HG02642 (cell line): ENCODE measurements around the gene NTN3.

Source experiments
- ATAC-seq: cut with Tn5 transposase; IDR thresholded peaks from one replicate; pipeline ENCODE4 v1.9.1; 2021; ENCODE audit warnings: mild to moderate bottlenecking; ENCODE audit not compliant: unreplicated experiment, poor library complexity

Gene NTN3

DNA sequence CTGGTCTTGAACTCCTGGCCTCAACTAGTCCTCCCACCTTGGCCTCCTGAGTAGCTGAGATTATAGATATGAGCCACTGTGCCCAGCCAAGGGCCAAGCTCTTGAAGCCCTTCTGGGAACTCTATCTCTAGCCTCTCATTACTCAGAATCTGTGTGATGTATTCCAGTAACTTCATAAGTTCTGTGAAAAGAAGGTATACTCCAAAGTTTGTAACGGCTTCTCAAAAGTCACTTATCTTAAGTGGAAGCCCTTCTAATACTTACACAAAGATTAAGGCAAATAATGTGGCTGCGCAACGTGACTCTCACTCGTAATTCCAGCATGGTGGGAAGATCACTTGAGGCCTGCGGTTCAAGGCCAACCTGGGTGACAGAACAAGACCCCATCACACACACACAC lies 23.5 kb downstream of the NTN3 start:
- ATAC-seq = no peak

DNA sequence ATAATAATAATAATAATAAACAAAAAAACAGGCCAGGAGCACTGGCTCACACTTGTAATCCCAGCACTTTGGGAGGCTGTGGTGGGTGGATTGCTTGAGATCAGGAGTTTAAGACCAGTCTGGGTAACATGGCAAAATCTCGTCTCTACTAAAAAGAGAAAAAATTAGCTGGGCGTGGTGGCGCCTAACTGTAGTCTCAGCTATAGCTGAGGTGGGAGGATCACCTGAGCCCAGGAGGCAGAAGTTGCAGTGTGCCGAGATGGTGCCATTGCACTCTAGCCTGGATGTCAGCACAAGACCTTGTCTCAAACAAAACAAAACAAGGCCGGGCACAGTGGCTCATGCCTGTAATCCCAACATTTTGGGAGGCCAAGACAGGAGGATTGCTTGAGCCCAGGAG lies 23.9 kb downstream of the NTN3 start:
- no peak for ATAC-seq

DNA sequence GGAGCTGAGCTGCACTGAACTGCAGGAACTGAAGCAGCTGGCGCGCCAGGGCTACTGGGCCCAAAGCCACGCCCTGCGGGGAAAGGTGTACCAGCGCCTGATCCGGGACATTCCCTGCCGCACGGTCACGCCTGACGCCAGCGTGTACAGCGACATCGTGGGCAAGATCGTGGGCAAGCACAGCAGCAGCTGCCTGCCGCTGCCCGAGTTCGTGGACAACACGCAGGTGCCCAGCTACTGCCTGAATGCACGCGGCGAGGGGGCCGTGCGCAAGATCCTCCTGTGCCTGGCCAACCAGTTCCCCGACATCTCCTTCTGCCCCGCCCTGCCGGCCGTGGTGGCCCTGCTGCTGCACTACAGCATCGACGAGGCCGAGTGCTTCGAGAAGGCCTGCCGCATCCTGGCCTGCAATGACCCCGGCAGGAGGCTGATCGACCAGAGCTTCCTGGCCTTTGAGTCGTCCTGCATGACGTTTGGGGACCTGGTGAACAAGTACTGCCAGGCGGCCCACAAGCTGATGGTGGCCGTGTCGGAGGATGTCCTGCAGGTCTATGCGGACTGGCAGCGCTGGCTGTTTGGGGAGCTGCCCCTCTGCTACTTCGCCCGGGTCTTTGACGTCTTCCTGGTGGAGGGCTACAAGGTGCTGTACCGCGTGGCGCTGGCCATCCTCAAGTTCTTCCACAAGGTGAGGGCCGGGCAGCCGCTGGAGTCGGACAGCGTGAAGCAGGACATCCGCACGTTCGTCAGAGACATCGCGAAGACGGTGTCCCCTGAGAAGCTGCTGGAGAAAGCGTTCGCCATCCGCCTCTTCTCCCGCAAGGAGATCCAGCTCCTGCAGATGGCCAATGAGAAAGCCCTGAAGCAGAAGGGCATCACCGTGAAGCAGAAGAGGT lies 25.4 kb downstream of the NTN3 start:
- ATAC-seq = no peak

DNA sequence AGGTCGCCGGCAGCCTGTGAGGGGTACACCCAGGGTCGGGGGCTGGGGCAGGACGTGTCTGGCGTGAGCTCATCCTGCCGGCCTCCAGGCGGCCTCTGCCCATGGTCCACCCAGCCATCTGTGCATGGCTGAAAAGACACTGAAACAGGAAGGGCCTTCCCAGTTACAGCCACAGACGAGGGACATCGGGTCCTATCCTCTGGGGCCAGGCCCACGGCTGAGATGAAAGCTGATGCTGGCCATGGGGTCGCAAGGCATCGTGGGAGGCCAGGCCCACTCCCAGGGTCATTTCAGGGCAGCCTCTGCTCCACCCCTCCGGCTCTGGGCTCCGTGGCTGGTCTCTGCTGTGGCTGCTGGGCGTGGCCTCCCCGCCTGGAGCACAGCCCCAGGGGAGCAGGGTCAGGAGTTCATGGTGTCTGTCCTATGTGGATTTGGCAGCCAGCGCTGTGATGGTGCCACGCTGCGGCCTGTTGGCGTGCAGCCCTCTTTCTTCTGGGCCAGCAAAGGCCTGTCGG lies 26.1 kb downstream of the NTN3 start:
- ATAC-seq = no peak

DNA sequence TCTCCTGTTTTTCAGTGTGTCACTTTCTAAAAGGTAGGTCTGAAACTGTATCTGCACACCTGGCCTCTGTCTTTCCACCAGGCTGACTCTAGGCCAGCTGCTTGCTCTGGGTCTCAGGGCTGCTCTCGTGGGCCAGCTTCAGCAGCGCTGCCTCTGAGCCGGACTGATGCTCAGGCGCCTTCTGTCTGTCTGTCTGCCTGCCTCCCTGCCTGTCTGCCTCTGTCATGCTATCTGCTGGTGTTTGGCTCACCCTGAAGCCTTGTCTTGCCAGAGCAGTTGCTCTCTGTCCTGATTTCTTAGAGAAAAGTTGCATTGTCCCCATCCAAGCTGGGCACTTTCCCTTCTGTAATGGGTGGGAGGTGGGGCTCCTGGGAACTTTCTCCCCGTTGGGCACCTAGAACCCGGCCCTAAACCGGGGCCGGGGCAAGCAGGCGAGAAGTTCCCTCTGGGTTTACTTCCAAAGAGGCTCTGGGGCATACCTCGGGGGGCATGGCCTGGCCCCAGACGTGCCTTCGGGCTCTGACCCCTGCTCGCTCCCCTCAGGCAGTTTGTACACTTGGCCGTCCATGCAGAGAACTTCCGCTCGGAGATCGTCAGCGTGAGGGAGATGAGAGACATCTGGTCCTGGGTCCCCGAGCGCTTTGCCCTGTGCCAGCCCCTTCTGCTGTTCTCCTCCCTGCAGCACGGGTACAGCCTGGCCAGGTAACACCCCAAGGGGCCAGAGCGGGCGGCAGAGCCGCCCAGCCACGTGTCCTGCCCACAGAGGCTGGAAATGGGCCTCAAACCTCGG lies 26.8 kb downstream of the NTN3 start:
- ATAC-seq = no peak

DNA sequence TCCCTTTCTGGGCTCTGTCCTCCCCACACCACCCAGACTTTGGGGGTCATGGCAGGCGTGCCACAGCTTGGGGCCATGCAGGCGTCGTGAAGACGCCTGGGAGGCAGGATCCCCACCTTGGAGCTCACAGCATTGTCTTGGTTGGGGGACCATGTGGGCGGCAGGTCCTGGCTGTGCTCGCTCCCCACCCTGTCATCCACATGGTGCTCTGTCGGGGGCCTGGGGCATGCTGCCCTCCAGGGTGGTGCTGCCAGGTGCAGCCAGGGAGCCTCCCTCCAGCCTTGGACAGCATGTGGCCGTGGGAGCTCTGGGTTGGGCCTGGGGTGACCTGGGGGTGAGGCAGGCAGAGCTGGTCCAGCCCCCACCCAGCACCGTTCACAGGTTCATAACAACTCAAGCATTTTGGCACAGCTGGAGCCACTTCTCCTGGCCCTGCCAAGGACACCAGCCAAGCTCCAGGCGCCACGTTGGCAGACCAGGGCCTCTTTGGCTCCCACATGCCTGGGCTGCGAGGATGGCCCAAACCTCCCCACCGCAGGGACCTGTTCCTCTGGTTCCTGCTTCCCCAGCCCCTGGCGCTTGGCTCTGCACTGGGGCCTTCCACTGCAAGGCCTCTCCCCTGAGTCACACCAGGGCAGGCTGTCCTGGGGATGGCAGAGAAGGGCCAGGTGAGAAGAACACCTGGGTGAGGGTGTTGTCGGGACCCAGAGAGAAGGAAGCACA lies 27.6 kb downstream of the NTN3 start:
- ATAC-seq = no peak

DNA sequence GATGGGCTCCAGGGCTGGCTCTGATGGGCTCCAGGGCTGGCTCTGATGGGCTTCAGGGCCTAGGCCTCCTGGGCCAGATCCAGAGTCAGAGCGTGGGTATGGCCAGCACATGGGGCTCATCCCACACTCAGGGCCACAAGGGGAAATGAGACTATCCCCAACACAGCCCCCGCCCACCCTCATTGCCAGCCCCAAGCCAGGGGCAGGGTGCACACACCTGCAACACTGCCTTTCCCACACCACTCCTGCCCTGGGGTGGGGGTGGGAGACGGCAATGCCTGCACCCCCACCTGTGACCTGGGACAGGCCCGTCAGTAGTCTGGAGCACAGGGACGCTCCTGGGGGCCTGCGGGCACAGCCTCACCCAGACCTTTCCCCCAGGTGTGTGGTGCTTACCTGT lies 28.4 kb downstream of the NTN3 start:
- ATAC-seq = no peak

DNA sequence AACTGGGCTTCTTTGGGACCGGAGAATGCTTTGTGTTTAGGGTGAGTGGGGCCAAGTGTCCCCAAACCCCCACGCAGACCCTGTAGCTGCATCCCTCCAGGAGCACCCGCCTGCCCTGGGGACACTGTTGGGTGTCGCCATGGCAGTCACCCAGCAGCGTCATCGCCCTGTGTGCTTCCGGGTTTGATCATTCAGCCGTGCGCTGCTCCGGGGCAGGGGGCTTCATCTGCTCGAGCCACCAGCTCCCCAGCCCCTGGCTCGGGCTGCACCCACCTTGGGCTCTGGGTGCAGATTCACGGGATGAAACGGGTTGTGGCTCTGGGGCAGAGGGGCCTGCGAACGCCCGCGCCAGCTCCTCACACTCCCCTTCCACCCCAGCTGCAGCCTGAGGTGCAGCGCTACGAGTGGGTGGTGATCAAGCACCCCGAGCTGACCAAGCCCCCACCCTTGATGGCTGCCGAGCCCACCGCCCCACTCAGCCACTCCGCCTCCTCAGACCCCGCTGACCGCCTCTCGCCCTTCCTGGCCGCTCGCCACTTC lies 28.9 kb downstream of the NTN3 start:
- ATAC-seq = no peak

DNA sequence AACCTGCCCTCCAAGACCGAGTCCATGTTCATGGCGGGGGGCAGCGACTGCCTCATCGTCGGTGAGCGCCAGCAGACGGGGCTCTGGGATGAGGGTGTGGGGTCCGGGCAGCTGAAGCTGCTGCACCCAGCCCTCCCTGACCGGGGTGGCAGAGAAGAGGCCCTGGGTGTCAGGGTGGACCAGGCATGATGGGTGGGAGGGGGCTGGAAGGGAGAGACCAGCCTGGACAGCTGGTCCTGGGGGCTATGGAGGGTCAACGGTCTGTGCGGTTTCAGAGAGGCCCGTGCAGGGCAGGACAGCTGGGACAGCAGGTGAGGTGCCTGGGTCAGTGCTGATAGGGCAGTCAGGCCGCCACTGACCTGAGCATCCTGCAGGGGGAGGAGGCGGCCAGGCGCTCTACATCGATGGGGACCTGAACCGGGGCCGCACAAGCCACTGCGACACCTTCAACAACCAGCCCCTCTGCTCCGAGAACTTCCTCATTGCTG lies 29.4 kb downstream of the NTN3 start:
- ATAC-seq = no peak

DNA sequence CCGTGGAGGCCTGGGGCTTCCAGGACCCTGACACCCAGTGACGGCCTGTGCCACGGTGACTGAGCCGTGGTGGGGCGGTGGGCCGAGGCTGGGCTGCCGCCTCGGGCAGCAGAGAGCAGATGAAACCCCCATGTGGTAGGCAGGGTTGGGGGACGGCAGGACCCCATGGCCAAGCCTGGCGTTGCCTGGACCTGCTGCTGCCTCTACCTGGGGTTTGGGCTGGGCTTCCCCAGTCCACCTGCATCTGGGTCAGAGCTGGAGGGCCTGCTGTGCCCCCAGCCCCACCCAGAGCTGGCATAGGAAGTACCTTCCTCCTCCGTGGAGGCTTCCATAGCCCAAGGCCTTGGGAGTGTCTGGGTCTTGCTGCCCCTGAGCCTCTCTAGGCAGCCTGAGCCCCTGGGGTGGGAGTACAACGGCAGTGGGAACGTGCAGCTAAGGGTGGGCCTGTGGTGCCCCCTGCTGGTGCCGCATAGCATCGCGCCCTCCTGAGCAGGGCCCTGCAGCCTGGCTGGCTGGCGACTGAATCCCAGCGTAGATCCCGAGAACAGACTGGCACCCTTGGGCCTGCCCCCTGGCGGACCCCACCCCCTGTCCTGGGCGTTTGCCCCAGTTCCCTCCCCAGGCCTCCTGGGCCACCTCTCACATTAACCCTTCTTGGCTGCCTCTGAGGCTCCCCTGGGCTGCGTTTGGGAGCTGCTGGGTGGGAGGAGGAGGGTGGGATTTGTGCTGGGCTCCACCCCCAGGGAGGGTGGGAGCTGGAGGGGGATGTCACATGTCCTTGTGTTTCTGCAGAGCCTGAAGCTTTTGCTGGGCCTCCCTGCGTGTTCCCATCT lies 30.0 kb downstream of the NTN3 start:
- no peak for ATAC-seq

DNA sequence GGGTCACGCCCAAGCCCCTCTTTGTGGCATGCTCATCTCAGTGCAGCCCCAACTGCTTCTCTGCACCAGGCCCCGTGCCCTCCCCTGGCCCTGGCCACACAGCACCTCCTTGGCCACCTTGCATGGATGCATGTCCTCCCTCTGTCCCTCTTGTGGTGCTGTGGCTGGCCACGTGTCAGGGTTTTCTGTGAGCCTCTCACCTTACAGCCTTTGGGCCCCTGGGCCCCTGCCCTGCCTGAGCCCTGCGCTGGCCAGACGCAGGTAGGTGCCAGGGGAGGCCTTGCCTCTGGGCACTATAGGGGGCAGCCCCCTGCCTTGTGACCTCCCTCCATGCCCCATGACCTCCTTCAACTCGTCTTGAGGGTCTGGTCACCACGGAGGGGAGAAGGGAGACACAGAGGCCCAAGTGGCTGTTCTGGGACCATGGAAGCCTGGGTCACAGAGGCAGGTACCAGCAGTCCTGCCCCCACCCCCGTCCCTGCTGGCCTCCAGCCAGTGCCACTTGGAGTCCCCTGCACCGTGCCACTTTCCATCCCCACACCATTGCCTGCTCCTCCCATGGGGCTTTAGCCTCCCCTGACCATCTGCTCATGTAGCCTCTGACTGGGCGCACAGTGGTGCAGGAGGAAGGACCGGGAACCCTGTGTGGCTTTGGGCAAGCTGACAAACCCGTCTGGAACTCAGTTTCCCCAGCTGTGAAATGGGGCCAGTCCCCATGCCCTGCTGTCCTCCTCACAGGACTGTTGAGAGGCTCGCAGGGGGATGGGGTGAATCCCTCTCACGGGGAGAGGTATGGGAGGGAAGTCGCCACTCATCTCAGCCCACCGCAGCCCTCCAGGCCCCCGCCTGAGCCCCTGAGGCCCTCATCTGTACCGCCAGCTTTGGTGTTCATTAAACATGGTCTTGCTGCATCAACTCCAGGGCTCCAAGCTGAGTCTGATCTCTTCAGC lies 31.1 kb downstream of the NTN3 start:
- ATAC-seq = no peak

DNA sequence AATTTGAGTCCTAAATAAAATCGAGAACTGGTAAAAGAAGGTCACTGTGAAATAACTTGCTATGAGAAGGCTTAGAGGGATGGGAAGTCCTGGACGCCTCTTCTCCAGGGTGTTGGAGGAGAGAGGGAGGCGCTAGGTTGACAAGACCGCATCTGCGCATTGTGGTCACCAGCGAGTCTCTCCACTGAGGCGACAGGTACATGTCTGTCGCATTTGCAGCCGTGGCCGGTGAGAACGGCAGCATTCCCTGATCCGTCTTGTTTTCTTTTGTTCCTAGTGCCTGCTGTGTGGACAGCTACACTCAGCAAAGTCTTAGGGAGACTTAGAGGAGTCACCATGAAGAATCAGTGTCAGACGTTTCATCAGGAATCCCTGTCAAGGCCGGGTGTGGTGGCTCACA lies 34.6 kb downstream of the NTN3 start:
- no peak for ATAC-seq

DNA sequence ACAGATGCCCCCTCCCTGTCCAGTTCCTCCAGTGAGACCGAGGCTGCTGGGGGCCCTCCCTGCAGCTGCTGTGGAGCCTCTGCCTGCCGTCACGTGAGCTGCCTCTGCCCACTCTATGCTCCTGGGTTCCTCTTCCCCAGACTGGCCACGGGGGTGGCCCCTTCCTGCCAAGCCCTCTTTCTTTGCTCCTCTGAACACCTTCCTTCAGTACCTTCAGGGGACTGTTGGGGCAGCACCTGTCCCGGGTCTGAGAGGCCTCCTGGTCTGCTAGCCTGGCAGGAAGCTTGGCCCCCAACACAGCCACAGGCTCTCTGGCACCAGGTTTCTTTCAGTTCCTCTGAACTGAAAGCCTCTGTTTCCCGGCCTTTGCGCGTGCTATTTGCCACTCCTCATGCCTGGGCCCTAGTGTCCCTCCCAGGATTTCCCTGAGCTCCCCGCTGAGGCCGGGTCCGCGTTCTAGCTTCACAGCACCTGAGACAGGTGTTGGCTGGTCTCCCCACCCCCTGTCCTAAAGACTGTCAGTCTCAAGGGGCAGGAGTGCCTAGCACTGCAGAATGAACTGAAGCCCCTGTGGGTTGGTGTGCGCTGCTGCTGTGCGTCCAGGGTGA lies 36.1 kb downstream of the NTN3 start:
- peak; percentile 41 for ATAC-seq

DNA sequence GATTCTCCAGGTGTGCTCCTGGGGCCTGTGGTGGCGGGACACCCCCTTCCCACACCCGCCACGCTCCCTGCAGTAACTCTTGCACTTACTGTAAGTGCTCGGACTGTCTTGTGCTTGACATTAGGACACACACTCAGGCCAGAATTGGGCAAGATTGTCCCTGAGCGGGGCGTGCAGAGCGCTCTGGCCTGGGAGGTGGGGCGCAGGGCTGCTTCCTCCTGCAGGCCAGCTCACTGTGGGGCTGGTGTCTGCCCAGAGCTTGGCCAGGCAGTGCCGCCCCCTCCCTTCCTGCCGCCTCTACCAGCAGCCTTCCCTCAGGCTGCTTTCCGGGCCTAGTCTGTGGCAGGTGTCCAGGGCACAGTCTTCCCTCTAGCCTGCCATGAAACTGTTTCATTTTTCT lies 36.6 kb downstream of the NTN3 start:
- peak; percentile 4 for ATAC-seq

DNA sequence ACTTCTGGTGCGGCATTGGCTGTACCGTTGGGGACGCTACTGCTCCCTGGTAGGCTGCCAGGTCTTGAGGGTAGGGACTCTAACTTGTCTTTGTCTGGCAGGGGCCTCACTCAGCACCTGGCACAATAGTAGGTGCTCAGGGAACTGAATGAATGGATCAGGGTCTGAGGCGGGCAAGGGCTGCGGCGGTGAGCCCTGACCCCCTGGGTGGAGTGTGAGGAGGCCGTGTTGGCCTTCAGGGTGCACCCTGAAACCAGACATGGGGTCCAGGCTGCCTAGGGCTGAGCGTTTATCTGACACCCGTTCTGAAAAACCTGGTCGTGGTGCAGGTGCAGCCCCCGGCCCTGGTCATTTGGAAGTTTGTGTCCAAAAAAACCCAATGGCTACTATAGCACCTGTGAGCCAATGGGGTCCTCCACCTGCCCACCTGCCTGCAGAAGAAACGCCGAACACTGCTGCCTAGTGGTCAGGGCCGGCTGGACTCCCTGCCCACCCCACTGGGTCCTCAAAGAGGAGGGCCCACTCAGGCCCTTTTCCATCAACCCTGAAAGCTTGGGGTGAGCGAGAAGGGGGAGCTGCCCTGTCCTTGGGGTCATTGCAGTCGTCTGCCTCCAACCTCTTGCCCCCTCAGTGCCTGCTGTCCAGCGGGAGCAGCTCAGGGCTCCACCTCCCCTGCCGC lies 37.8 kb downstream of the NTN3 start:
- ATAC-seq = no peak

DNA sequence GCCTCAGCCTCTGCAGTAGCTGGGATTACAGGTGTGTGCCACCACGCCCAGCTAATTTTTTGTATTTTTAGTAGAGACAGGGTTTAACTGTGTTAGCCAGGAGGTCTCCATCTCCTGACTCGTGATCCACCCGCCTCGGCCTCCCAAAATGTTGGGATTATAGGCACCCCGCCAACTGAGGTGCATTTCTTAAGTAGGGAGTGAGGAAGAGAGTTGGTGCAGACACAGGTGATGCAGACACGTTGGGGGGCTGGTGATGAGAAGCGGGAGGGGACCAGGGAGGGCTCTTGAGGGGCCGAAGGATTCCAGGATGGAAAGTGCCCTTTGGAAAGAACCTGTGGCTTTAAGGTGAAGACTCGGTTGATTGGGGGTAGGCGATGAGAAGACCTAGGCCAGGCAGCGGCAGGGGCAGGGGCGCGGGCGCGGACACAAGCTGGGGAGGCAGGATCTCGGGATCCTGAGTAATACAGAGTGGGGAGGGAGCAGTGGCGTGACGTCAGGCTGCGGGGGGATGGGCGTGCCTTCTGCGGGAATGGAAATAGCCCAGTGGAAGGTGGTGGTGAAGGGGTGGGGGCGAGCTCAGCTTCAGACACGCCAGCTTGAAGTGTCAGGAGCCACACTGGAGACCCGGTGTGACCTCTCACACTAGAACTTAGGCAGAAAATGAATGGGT lies 40.2 kb downstream of the NTN3 start:
- ATAC-seq = no peak
